Activated effector memory CD4-positive, alpha-beta T cell treated with anti-CD3 and anti-CD28 coated beads, Interleukin-2, amount 50 U/mL, for 16 hours (primary cell): ENCODE measurements around the gene KIF6.
"Not testable (repeated sequence)": the region's sequence is repeated elsewhere in the genome, so short reads cannot be mapped to it uniquely, and the experiment has no call there.

Experiments
- DNase-seq: peaks from one replicate; pipeline ENCODE4 v3.0.0-alpha.2; 2020

KIF6 gene, protein sequence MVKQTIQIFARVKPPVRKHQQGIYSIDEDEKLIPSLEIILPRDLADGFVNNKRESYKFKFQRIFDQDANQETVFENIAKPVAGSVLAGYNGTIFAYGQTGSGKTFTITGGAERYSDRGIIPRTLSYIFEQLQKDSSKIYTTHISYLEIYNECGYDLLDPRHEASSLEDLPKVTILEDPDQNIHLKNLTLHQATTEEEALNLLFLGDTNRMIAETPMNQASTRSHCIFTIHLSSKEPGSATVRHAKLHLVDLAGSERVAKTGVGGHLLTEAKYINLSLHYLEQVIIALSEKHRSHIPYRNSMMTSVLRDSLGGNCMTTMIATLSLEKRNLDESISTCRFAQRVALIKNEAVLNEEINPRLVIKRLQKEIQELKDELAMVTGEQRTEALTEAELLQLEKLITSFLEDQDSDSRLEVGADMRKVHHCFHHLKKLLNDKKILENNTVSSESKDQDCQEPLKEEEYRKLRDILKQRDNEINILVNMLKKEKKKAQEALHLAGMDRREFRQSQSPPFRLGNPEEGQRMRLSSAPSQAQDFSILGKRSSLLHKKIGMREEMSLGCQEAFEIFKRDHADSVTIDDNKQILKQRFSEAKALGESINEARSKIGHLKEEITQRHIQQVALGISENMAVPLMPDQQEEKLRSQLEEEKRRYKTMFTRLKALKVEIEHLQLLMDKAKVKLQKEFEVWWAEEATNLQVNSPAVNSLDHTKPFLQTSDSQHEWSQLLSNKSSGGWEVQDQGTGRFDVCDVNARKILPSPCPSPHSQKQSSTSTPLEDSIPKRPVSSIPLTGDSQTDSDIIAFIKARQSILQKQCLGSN

GRCh38 chr6:39724787-39725631 lies at the start of gene KIF6:
Gene KIF6 (minus strand): TSS chr6:39725408. CDS start chr6:39725310, 98 bp downstream.
- DNase-seq = peak; percentile 85

GRCh38 chr6:39773782-39774181 lies 48.6 kb upstream of the KIF6 start:
- no peak for DNase-seq

GRCh38 chr6:39772559-39773273 lies 47.5 kb upstream of the KIF6 start:
- no peak for DNase-seq

DNA sequence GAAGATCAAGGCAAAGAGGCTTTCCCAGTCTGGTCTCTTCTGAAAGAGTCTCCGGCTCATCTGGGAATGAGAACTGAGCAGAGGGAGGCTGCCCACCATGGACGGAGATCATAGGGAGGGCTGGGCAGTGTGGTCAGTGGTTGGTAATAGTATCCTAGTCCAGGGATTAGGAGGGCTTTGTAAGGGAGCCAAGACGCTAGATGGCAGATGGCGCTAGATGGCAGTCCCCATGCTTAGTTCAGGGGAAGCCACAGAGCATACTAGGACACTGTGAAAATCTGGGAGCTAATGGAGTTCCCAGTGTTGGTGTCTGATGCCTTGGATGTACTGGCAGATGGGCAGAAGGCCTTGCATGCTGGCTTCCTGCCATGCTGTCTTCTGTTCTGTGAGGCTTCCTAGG lies 45.2 kb upstream of the KIF6 start:
- no peak for DNase-seq

- DNase-seq = no peak
These were observed 43.8 kb upstream of the KIF6 start for GRCh38 chr6:39769012-39769411.

DNA sequence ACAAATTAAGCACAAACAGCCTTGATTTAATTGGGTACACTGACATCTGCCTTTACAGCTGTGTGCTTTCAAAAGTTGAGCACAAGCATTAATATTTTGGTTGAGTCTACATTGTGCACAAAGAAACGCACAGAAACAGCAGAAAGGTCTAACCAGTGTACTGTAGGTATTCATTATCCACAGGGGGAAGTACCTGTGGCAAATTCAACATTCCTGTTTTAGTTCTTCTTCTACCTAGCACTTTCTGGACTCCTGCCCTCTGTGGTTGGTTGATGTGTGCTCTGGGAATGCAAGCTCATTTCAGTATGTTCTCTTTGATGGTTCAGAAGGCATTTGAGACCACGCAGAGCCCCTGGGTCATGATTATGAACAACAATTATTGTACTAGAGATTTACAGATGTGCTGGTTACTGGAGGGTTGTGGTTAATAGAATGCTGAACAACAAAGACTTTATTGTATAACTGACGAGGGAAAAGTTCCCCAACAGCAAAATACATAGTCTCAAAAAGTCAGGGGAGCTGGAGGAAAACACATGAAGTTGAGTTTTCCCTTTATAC lies 40.4 kb upstream of the KIF6 start:
- no peak for DNase-seq

DNA sequence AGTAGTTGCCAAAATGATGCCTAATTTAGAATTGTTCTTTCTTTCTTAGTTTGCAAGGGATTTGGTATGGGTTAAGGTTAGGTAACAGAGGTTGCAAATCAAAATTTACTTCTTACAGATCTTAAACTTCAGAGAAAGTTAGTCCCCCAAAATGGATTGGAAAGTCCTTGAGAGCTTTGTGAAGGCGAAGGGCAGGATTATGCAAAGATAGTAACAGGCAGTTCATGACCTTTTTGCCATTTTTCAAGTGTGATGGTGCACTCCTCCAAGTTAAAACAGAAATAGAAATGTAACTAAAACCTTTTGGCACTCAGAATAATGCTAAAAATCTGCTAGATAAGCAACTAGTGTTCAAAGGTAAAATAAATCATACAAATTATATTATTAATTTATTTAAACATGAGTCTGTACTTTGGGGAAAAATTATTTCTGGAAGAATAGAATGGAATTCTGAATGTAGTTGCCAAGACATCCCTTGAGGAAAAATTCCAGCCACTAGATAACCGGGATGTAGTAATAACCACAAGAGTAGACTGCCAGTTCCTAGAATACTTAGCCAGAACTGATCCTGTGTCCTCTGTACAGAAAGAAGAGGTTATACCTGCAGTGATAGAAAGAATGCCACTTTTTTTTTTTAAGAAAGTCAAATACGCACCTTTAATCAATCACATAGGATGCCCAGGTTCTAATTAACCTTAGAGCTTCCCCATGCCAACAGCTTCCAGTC lies 35.2 kb upstream of the KIF6 start:
- DNase-seq = no peak

DNA sequence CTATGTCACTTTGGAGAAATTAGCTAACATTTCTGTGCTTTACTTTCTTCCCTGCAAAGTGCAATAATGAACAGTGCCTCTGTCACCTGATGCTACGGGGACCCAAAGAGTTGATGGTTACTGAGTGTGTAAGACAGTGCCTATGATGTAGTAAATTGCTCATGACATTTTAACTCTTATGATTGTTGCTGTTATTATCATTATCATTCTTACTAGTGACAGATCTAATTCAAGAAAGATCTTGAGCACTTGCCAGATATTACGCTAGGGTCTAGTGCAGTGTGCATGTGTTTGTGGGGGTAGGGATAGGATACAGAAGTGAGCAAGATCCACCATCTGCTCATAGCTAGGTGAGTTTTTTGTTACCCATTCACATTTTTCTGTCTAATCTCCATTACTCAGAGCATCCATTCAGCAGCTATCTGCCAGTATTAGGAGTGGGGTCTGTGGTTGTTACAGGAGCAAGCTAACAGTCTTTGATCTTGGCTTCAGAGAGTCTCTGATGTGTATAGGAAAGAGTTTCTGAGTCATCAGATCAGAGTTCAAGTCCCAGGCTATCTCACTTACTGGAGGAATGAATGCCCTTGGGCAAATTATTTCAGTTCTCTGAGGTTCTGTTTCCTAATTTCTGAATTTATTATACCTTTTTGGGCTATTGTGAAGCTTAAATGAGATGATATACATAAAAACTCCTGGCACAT lies 33.8 kb upstream of the KIF6 start:
- DNase-seq = no peak

DNA sequence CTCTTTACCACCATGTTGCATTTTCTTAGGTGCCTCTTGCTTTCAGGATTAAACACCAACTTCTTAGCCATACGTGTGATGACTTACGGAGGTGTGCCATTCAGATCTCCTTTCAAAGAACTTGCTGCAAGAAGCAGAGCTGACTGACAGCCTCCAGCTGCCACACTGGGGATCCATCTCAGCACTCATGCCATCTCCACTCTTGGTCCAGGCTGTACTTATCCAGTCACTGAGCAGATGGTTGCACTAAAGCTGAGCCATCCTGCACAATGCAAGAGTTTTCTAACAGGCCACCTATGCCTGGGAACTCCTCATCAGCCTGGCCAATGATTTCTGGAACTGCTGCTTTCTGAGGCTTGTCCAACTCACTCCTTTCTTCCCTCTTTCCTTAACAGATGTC lies 31.4 kb upstream of the KIF6 start:
- no peak for DNase-seq

DNA sequence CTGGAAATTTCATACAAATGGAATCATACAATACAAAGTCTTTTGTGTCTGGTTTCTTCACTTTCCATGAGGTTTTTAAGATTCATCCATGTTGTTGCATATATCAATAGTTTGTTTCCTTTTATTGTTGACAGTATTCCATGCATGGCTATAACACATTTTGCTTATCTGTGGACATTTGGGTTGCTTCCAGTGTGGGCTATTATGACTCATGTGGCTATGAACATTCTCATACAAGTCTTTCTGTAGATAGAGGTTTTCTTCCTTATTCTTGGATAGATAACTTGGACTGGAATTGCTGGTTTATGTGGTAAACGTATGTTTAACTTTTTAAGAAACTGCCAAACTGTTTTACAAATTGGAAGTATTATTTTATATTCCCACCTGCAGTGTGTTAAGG lies 30.0 kb upstream of the KIF6 start:
- no peak for DNase-seq

DNA sequence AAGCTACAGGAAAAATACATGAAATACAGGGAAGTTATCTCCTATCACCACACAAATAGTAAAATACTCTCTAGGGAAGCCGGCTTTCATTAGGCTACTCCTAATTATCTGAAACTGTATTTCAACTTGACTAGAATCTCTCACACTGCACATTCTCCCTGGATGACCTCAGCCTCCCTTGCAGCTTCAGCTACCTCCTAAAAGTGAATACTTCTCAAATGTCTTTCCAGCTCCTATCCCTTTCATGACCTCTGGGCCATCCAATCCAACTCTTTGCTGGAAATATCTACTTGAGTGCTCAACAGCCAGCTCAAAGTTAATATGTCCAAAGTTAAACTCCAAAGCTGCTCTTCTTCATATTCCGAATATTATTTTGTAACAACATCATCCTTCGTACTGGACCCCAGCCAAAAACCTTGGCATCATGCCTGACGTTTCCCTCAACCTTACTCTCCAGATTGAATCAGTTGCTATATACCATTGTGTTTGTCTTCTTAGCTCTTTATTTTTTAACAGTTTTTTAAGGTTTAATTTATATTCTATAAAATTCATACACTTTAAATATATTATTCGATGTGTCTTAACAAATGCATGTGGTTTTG lies 29.4 kb upstream of the KIF6 start:
- DNase-seq = no peak

GRCh38 chr6:39753725-39754045 lies 28.5 kb upstream of the KIF6 start:
- no peak for DNase-seq

DNA sequence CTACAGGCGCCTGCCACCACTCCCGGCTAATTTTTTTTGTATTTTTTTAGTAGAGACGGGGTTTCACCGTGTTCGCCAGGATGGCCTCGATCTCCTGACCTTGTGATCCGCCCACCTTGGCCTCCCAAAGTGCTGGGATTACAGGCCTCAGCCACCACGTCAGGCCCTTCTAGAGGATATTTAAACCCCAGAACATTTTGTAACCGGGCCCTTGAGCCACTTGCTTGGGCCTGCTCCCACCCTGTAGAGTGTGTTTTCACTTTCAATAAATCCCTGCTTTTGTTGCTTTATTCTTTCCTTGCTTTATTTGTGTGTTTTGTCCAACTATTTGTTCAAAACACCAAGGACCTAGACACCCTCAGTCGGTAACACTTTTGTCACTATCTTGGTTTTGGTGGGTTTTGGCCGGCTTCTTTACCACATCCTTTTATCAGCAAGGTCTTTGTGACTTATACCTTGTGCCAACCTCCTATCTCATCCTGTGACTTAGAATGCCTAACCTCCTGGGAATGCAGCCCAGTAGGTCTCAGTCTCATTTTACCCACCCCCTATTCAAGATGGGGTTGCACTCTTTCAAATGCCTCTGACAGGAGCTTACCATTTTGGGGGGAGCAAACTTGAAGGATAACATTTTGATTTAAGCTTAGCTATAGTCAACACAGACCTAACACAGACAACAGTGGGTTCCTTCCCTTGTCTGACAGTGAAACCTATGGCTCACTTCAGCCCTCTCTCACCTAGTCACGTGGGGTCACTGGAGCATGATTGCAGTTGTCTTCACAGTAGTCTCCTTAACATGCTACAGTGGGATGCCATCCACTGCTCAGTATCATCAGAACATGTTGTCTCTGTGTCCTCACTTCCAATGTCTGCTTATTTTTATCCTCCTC lies 27.9 kb upstream of the KIF6 start:
- no peak for DNase-seq

DNA sequence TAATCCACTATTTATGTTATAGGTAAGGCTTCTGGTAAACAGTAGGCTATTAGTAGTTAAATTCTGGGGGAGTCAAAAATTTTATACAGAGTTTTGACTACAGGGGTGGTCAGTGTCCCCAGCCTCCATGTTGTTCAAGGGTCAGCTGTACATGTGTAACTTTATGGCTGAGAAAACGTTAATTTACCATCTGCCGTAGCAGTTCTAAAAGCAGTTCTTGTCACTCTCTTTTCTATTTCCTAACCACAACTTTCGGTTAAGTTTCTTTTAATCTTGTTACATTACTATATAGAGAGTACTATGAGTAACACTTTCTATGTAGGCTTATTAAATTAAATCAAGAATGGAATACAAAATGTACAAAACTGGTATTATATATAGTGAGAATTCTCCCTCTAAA lies 21.6 kb upstream of the KIF6 start:
- DNase-seq = no peak

DNA sequence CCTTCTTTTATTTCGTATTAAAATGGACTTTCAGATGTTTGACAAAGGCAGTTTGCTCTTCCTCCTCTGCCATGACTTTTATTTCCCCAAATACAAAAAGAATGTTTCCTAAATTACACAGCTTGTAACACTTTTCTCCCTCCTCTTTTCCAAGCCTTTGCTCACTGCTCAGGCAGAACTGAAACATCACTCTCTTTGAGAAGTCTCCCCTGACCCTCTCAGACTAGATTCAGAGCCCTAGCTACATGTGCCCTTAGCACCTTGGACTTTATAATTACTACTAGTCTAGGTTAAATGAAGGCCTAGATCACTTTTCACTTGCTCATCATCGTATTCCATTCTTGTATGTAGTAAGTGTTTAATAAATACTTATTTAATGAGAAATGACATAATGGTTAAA lies 8.5 kb upstream of the KIF6 start:
- no peak for DNase-seq

DNA sequence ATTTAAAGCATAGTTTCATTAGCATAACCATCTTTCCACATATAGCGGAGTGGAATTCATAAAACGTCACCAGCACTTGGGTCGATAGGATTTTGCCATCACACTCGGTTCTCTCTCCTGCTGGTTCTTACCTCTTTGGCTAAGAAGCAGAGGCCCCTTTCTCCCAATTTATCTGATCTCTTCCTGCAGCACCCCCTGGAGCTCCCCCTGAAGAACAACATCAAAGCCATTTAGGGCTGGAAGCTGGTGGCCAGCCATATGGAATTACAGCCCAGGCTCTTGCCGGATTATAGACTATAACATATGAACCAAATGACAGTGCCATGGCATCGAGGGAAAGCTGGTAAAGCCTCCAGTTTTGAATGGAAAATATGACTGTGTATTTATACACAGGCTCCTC lies 6.4 kb upstream of the KIF6 start:
- no peak for DNase-seq

GRCh38 chr6:39729945-39730344 lies 4.7 kb upstream of the KIF6 start:
- no peak for DNase-seq

DNA sequence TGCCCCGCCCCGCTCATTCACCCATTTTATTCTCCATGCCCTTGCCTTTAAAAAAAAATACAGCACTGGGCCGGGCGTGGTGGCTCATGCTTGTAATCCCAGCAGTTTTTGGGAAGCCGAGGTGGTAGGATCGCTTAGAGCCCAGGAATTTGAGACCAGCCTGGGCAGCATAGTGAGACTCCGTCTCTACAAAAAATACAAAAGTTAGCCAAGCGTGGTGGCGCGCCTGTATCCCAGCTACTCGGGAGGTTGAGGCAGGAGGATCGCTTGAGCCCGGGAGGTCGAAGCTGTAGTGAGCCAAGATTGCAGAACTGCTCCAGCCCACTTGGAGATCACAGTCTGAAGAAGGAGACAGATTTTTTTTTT lies 407 bp upstream of the KIF6 start:
- no peak for DNase-seq

GRCh38 chr6:39723350-39723749 lies 1.9 kb downstream of the KIF6 start:
- DNase-seq = not testable (repeated sequence)

DNA sequence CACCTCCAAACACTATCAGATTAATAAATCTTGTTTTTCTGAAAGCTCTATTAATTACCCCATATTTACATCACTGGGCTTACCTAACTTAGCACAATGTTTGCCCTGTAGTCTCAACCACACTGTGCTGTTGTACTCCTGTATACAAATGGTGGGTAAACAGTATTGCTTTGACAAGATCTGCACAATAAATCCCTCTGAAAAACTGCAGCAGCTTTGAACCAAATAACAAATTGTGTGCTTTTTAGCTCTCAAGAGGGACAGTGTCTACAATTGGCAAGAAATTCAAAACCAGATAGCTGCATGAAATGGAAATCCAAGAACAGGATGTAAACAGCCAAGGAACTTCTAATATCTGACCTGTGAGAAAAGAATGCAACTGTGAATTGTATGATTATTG lies 10.4 kb downstream of the KIF6 start:
- DNase-seq = no peak
